Karpas-422 (cell line): ENCODE measurements around the gene ZNF786. TPM values are rescaled to one million over a fixed set of nuclear protein-coding genes. Genes with fewer than 3 reads are reported as not detected.

Source experiments
- DNase-seq: peaks from one replicate; pipeline ENCODE4 v3.0.0-alpha.2; 2015
- H2AFZ ChIP-seq: fragments of 200-600 bp; sonication (generic); 2 replicates; pipeline ENCODE4 v1.6.1; 2014; ENCODE audit warnings: antibody characterized with exemption, low read length, mixed read lengths
- H3K27ac ChIP-seq: fragments of 200-600 bp; sonication (generic); 2 replicates; pipeline ENCODE4 v1.5.1; 2014; ENCODE audit warnings: mild to moderate bottlenecking, low read length, moderate library complexity
- H3K27me3 ChIP-seq: fragments of 200-600 bp; sonication (generic); 2 replicates; pipeline ENCODE4 v1.6.1; 2014; ENCODE audit warnings: low read length, mixed read lengths
- H3K36me3 ChIP-seq: fragments of 200-600 bp; sonication (generic); 2 replicates; pipeline ENCODE4 v1.6.1; 2014; ENCODE audit warnings: low read length, mixed read lengths; ENCODE audit not compliant: insufficient read depth
- H3K4me1 ChIP-seq: fragments of 200-600 bp; sonication (generic); 2 replicates; pipeline ENCODE4 v1.6.1; 2014; ENCODE audit warnings: mild to moderate bottlenecking, low read length, mixed read lengths
- H3K4me2 ChIP-seq: fragments of 200-600 bp; sonication (generic); 2 replicates; pipeline ENCODE4 v1.6.1; 2014; ENCODE audit warnings: low read length, low read depth, mild to moderate bottlenecking; ENCODE audit not compliant: poor library complexity, severe bottlenecking
- H3K4me3 ChIP-seq: fragments of 200-600 bp; sonication (generic); 2 replicates; pipeline ENCODE4 v1.5.1; 2014; ENCODE audit warnings: mild to moderate bottlenecking, antibody characterized with exemption, low read length, mixed read lengths
- H3K79me2 ChIP-seq: fragments of 200-600 bp; sonication (generic); 2 replicates; pipeline ENCODE4 v1.6.1; 2014; ENCODE audit warnings: mild to moderate bottlenecking, low read length, mixed read lengths
- H3K9ac ChIP-seq: fragments of 200-600 bp; sonication (generic); 2 replicates; pipeline ENCODE4 v1.6.0; 2014; ENCODE audit warnings: low read length
- H3K9me2 ChIP-seq: fragments of 200-600 bp; sonication (generic), shearing (Covaris generic); replicated peaks from 2 replicates; pipeline ENCODE4 v1.6.0; 2014; ENCODE audit warnings: mild to moderate bottlenecking, low read length, moderate library complexity; ENCODE audit not compliant: insufficient read depth
- H3K9me3 ChIP-seq: fragments of 300-700, 200-600 bp; sonication (generic); 2 replicates; pipeline ENCODE4 v1.6.1; 2014; ENCODE audit warnings: low read length, mixed read lengths
- H4K20me1 ChIP-seq: fragments of 200-600 bp; sonication (generic); 2 replicates; pipeline ENCODE4 v1.6.1; 2014; ENCODE audit warnings: mild to moderate bottlenecking, antibody characterized with exemption, low read length, low read depth; ENCODE audit not compliant: insufficient read depth
- small RNA-seq: library from RNA; depleted of rRNA; stranded (forward); fragments of <200 nt; gene quantifications from one replicate; pipeline ENCODE3, GENCODE V24; 2014
- total RNA-seq: library from RNA; depleted of rRNA; stranded (reverse); fragments of >200 nt; shearing (Covaris generic); gene quantifications from 2 replicates; pipeline ENCODE4 v1.2.3, GENCODE V29; 2014; ENCODE audit warnings: low replicate concordance; rRNA removed

ZNF786 gene
- total RNA-seq, 1 experiment from 2014 or later, result 4.4 TPM

GRCh38 chr7:149022756-149023360, 67.7 kb downstream of the ZNF786 start:
- H4K20me1 ChIP-seq, result peaks cover 15% of the 10 kb centered on the region; the same call in 1 of the 2 replicates
- peaks cover 20% of the 10 kb centered on the region for H3K36me3 ChIP-seq
- H3K9me3 ChIP-seq, result no peaks in the 10 kb centered on the region
- peak overlapping the region; percentile 22 for H3K27ac ChIP-seq
- no peak overlapping the region for H2AFZ ChIP-seq
- no peak overlapping the region for H3K9ac ChIP-seq
- no peak overlapping the region for H3K4me2 ChIP-seq
- no peaks in the 10 kb centered on the region for H3K9me2 ChIP-seq
- no peak for DNase-seq
- H3K27me3 ChIP-seq, result no peaks in the 10 kb centered on the region
- H3K4me1 ChIP-seq, result peaks cover 80% of the 10 kb centered on the region
- H3K79me2 ChIP-seq, result peaks cover 67% of the 10 kb centered on the region
- H3K4me3 ChIP-seq, result no peak overlapping the region

- H3K4me3 ChIP-seq, result no peak overlapping the region
- peaks cover 74% of the 10 kb centered on the region for H3K4me1 ChIP-seq
- no peak overlapping the region for H3K9ac ChIP-seq
- H3K9me2 ChIP-seq, result no peaks in the 10 kb centered on the region
- peaks cover 59% of the 10 kb centered on the region for H3K79me2 ChIP-seq
- H3K4me2 ChIP-seq, result no peak overlapping the region
- H2AFZ ChIP-seq, result no peak overlapping the region
- H3K27me3 ChIP-seq, result no peaks in the 10 kb centered on the region
- H4K20me1 ChIP-seq, result peaks cover 11% of the 10 kb centered on the region; the same call in 1 of the 2 replicates
- H3K9me3 ChIP-seq, result no peaks in the 10 kb centered on the region
- DNase-seq, result no peak
- no peak overlapping the region for H3K27ac ChIP-seq
- H3K36me3 ChIP-seq, result peaks cover 23% of the 10 kb centered on the region
These were observed 68.8 kb downstream of the ZNF786 start for GRCh38 chr7:149021725-149022062.

- H3K27ac ChIP-seq, result no peak overlapping the region
- peaks cover 33% of the 10 kb centered on the region for H3K36me3 ChIP-seq
- H4K20me1 ChIP-seq, result peaks cover 11% of the 10 kb centered on the region; the same call in 1 of the 2 replicates
- no peaks in the 10 kb centered on the region for H3K27me3 ChIP-seq
- H3K4me2 ChIP-seq, result no peak overlapping the region
- H2AFZ ChIP-seq, result no peak overlapping the region
- peaks cover 62% of the 10 kb centered on the region for H3K4me1 ChIP-seq
- H3K79me2 ChIP-seq, result peaks cover 48% of the 10 kb centered on the region
- H3K4me3 ChIP-seq, result no peak overlapping the region
- H3K9ac ChIP-seq, result no peak overlapping the region
- no peaks in the 10 kb centered on the region for H3K9me2 ChIP-seq
- DNase-seq, result no peak
- H3K9me3 ChIP-seq, result no peaks in the 10 kb centered on the region
These were observed 70.0 kb downstream of the ZNF786 start for GRCh38 chr7:149020483-149020882.

Small RNA genes within 50 kb of the gene (small RNA-seq; reads per million reads assigned to genes)
- gene COX6B1P1 (not detected), gene RN7SL521P (1.1 reads per million, percentile 34 among the genes with 10 or more reads in this experiment), gene RNU6-650P (not detected)

Other genes starting within 250 kb of the ZNF786 start
- gene EZH2, start 206.4 kb downstream of the ZNF786 start, total RNA-seq, result 53.3 and 57.3 TPM in 2 replicates
- 71.3 and 116 TPM in 2 replicates for gene PDIA4, start 62.2 kb downstream of the ZNF786 start, total RNA-seq
- gene ZNF425, start 35.6 kb upstream of the ZNF786 start, total RNA-seq, result 0.41 and 1.8 TPM in 2 replicates
- 8.4 and 13.9 TPM in 2 replicates for gene ZNF398, start 56.7 kb upstream of the ZNF786 start, total RNA-seq
- 20.7 and 20.8 TPM in 2 replicates for gene ZNF282, start 104.8 kb upstream of the ZNF786 start, total RNA-seq
- gene ZNF212, start 148.9 kb upstream of the ZNF786 start, total RNA-seq, result 3.5 and 14.6 TPM in 2 replicates
- 24.3 and 50.0 TPM in 2 replicates for gene ZNF783, start 171.5 kb upstream of the ZNF786 start, total RNA-seq